Stomach (tissue), 4 donors: ENCODE measurements around the gene CYB5R3.

Source experiments
- CTCF ChIP-seq, 7 experiments: fragments of 450-650 bp in 4 of 7; fragments of 200-600 bp in 3 of 7; sonication (generic) in 3 of 7; IDR thresholded peaks; one replicate each; pipeline ENCODE4 v1.5.1; 2016 to 2019; ENCODE audit warnings: antibody characterized with exemption in 7 of 7, control low read depth in 2 of 7, mild to moderate bottlenecking in 1 of 7
- POLR2A ChIP-seq, 4 donors: fragments of 450-650 bp; IDR thresholded peaks; one replicate each; pipeline ENCODE4 v1.6.1; 2016; ENCODE audit warnings: antibody characterized with exemption in 4 of 4, control low read depth in 2 of 4, mild to moderate bottlenecking in 1 of 4, moderate library complexity in 1 of 4
- POLR2AphosphoS5 ChIP-seq, 3 donors: sonication (generic); formaldehyde crosslinking; IDR thresholded peaks; one replicate each; pipeline ENCODE4 v1.6.1; 2016; ENCODE audit warnings: antibody characterized with exemption in 3 of 3

- TF ChIP-seq CTCF (IDR thresholded peaks at IDR 0.05) (no peak), POLR2A (IDR thresholded peaks at IDR 0.05) (no peak), POLR2AphosphoS5 (IDR thresholded peaks at IDR 0.05) (no peak)
Measured at GRCh38 chr22:42639541-42640241, 9.5 kb downstream of the CYB5R3 start.
